Left lung (tissue), 10 donors: ENCODE data around the gene PIK3C3. TPM values are rescaled to one million over a fixed set of nuclear protein-coding genes. Genes with fewer than 3 reads are reported as not detected.

Experiments used
- ATAC-seq: fragments of 200-7000 bp; cut with Tn5 transposase; one replicate; pipeline ENCODE4 v1.9.1; 2020; ENCODE audit warnings: moderate library complexity
- DNase-seq, 4 donors: peaks; one replicate each; pipeline ENCODE4 v3.0.0-alpha.2; 2013 to 2020
- H3K27ac ChIP-seq, 2 donors: fragments of 200-600 bp; sonication (generic) in 1 of 2; one replicate each; pipeline versions ENCODE4 v1.5.0 to v1.8.0; 2020 to 2021
- H3K27me3 ChIP-seq, 2 donors: fragments of 200-600 bp; sonication (generic) in 1 of 2; one replicate each; pipeline versions ENCODE4 v1.5.0 to v1.8.0; 2020 to 2021
- H3K36me3 ChIP-seq, 2 donors: fragments of 200-600 bp; sonication (generic) in 1 of 2; one replicate each; pipeline versions ENCODE4 v1.5.0 to v1.8.0; 2020 to 2021
- H3K4me1 ChIP-seq, 2 donors: fragments of 200-600 bp; one replicate each; pipeline ENCODE4 v1.8.0; 2021
- H3K4me3 ChIP-seq, 2 donors: fragments of 200-600 bp; sonication (generic) in 1 of 2; one replicate each; pipeline versions ENCODE4 v1.5.0 to v1.8.0; 2020 to 2021; ENCODE audit warnings: mild to moderate bottlenecking in 1 of 2
- H3K9me3 ChIP-seq, 2 donors: fragments of 200-600 bp; sonication (generic) in 1 of 2; one replicate each; pipeline versions ENCODE4 v1.5.0 to v1.8.0; 2020 to 2021
- CTCF ChIP-seq, 2 donors: fragments of 200-600 bp; sonication (generic) in 1 of 2; IDR thresholded peaks; one replicate each; pipeline versions ENCODE4 v1.5.0 to v1.8.0; 2021; ENCODE audit warnings: antibody characterized with exemption in 2 of 2
- intact Hi-C, 2 donors: fragments of 100-400 bp; cut with DNase I; formaldehyde crosslinking; loops; one replicate each; pipeline versions ENCODE4 v1.11.2 to v1.14.2; 2022
- polyA plus RNA-seq, 6 donors: library from polyadenylated mRNA; unstranded; fragments of 120-200 nt; gene quantifications; one replicate each; pipeline ENCODE4 v1.2.1, GENCODE V29; 2013; ENCODE audit not compliant: insufficient read length in 6 of 6
- total RNA-seq, 2 donors: library from RNA; stranded (reverse); fragmentation: NEBNext Ultra II Directional; extraction: Animal tissue kit (Norgen Biotek cat#: 25700); gene quantifications; one replicate each; pipeline ENCODE4 v1.2.1, GENCODE V29; 2021
- donor health status: DM: no; HTN: yes; CAD: no.
- donor health status: DM: no; HTN: no; CAD: no.

PIK3C3 gene
- total and polyA plus RNA-seq, 8 donors: 40.3 to 75.2 (median 55.2) TPM

- TF ChIP-seq CTCF (IDR thresholded peaks at IDR 0.05): no peak
- DNase-seq: no peak
- no peaks in the 10 kb centered on the region for H3K9me3 ChIP-seq
- no peak overlapping the region for H3K4me3 ChIP-seq
- peaks cover 0 to 41% of the 10 kb centered on the region in 2 donors for H3K36me3 ChIP-seq
- intact Hi-C loops: no loop called here
- no peak overlapping the region for H3K27ac ChIP-seq
- ATAC-seq: no peak
- no peaks in the 10 kb centered on the region for H3K27me3 ChIP-seq
- peaks cover 0 to 4% of the 10 kb centered on the region in 2 donors for H3K4me1 ChIP-seq
Measured at GRCh38 chr18:41972067-41972925, 17.3 kb downstream of the PIK3C3 start.

GRCh38 chr18:41973983-41974382, 18.9 kb downstream of the PIK3C3 start:
- peaks cover 0 to 31% of the 10 kb centered on the region in 2 donors for H3K36me3 ChIP-seq
- H3K4me1 ChIP-seq: peaks cover 0 to 4% of the 10 kb centered on the region in 2 donors
- TF ChIP-seq CTCF (IDR thresholded peaks at IDR 0.05): no peak
- no peak overlapping the region for H3K27ac ChIP-seq
- no peak for ATAC-seq
- intact Hi-C loops: no loop called here
- no peaks in the 10 kb centered on the region for H3K9me3 ChIP-seq
- no peaks in the 10 kb centered on the region for H3K27me3 ChIP-seq
- no peak for DNase-seq
- no peak overlapping the region for H3K4me3 ChIP-seq

- DNase-seq: no peak
- no peak for TF ChIP-seq CTCF (IDR thresholded peaks at IDR 0.05)
- H3K27me3 ChIP-seq: no peaks in the 10 kb centered on the region
- H3K36me3 ChIP-seq: peaks cover 0 to 31% of the 10 kb centered on the region in 2 donors
- intact Hi-C loops: no loop called here
- no peak overlapping the region for H3K4me3 ChIP-seq
- H3K4me1 ChIP-seq: peaks cover 0 to 4% of the 10 kb centered on the region in 2 donors
- ATAC-seq: no peak
- H3K9me3 ChIP-seq: no peaks in the 10 kb centered on the region
- H3K27ac ChIP-seq: no peak overlapping the region
Measured at GRCh38 chr18:41974796-41975201, 19.8 kb downstream of the PIK3C3 start.

GRCh38 chr18:41975284-41975683, 20.2 kb downstream of the PIK3C3 start:
- Histone ChIP-seq H3K27ac (no peak overlapping the region), H3K36me3 (peaks cover 0 to 26% of the 10 kb centered on the region in 2 donors), H3K4me3 (no peak overlapping the region), H3K9me3 (no peaks in the 10 kb centered on the region), H3K27me3 (no peaks in the 10 kb centered on the region), H3K4me1 (peaks cover 0 to 4% of the 10 kb centered on the region in 2 donors)
- intact Hi-C loops: no loop called here
- no peak for TF ChIP-seq CTCF (IDR thresholded peaks at IDR 0.05)
- ATAC-seq (no peak), DNase-seq (no peak)

GRCh38 chr18:41977233-41977632, 22.2 kb downstream of the PIK3C3 start:
- H3K4me3 ChIP-seq: no peak overlapping the region
- H3K36me3 ChIP-seq: peaks cover 0 to 12% of the 10 kb centered on the region in 2 donors
- ATAC-seq: no peak
- no peaks in the 10 kb centered on the region for H3K9me3 ChIP-seq
- no peak for DNase-seq
- intact Hi-C loops: no loop called here
- no peak overlapping the region for H3K27ac ChIP-seq
- no peak for TF ChIP-seq CTCF (IDR thresholded peaks at IDR 0.05)
- H3K27me3 ChIP-seq: no peaks in the 10 kb centered on the region
- H3K4me1 ChIP-seq: peaks cover 0 to 4% of the 10 kb centered on the region in 2 donors
